ENCODE measurements around the gene BCKDK.

Gene BCKDK

DNA sequence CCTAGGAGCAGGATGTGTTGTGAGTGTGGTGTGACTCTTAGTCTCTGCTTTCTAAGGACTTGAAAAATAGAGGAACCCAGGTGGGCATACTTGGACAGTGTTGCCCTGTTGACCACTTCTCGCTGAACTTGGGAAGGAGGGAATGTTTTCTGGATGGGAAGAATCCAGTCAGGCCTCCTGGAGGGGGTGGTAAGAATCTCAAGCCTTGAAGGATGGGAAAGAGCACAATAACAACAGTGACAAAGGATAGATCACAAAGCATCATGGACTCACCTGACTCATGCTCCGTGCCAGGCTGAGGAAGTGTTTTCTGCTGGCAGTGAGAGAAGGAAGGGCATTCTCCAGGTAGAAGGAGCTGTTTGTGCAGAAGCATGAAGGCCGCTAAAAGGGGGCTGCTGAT lies 17.7 kb downstream of the BCKDK start:
- Histone ChIP-seq H3K9me3 (no peaks in the 10 kb centered on the region), H3K27me3 (no peaks in the 10 kb centered on the region), H3K36me3 (peaks cover 85% of the 10 kb centered on the region), H3K4me1 (peaks cover 37% of the 10 kb centered on the region), H4K20me1 (no peaks in the 10 kb centered on the region), H3K4me3 (no peak overlapping the region), H3K27ac (peak overlapping the region; percentile 10; the same call in 1 of the 2 replicates), H3K4me2 (no peak overlapping the region), H3K9ac (peak overlapping the region; percentile 13; the same call in 1 of the 2 replicates)
- no peak for TF ChIP-seq Cebpa-rat (IDR thresholded peaks at IDR 0.05)

- H3K4me2 ChIP-seq = peak overlapping the region; percentile 64
- H3K4me1 ChIP-seq = peaks cover 37% of the 10 kb centered on the region
- H3K4me3 ChIP-seq = no peak overlapping the region
- TF ChIP-seq Cebpa-rat (IDR thresholded peaks at IDR 0.05) = no peak
- H3K9ac ChIP-seq = peak overlapping the region; percentile 71
- H3K9me3 ChIP-seq = no peaks in the 10 kb centered on the region
- H3K27ac ChIP-seq = peak overlapping the region; percentile 94
- H3K36me3 ChIP-seq = peaks cover 85% of the 10 kb centered on the region
- no peaks in the 10 kb centered on the region for H3K27me3 ChIP-seq
- no peaks in the 10 kb centered on the region for H4K20me1 ChIP-seq
Observed at GRCh38 chr16:31127182-31127581, 19.0 kb downstream of the BCKDK start.

- no peaks in the 10 kb centered on the region for H3K27me3 ChIP-seq
- H3K36me3 ChIP-seq = peaks cover 80% of the 10 kb centered on the region
- H3K4me2 ChIP-seq = peak overlapping the region; percentile 64
- H4K20me1 ChIP-seq = no peaks in the 10 kb centered on the region
- TF ChIP-seq Cebpa-rat (IDR thresholded peaks at IDR 0.05) = no peak
- peak overlapping the region; percentile 71 for H3K9ac ChIP-seq
- H3K27ac ChIP-seq = peak overlapping the region; percentile 94
- H3K9me3 ChIP-seq = no peaks in the 10 kb centered on the region
- H3K4me1 ChIP-seq = peaks cover 45% of the 10 kb centered on the region
- H3K4me3 ChIP-seq = no peak overlapping the region
Observed at GRCh38 chr16:31128711-31129567, 20.8 kb downstream of the BCKDK start.

- peak overlapping the region; percentile 64 for H3K4me2 ChIP-seq
- H3K27me3 ChIP-seq = no peaks in the 10 kb centered on the region
- H3K4me3 ChIP-seq = no peak overlapping the region
- peaks cover 72% of the 10 kb centered on the region for H3K36me3 ChIP-seq
- H3K9me3 ChIP-seq = no peaks in the 10 kb centered on the region
- peaks cover 53% of the 10 kb centered on the region for H3K4me1 ChIP-seq
- H3K27ac ChIP-seq = peak overlapping the region; percentile 94
- H3K9ac ChIP-seq = peak overlapping the region; percentile 71
- no peaks in the 10 kb centered on the region for H4K20me1 ChIP-seq
- TF ChIP-seq Cebpa-rat (IDR thresholded peaks at IDR 0.05) = no peak
Observed at GRCh38 chr16:31129568-31130335, 21.6 kb downstream of the BCKDK start.

GRCh38 chr16:31130336-31130891 lies 22.2 kb downstream of the BCKDK start:
- no peak for TF ChIP-seq Cebpa-rat (IDR thresholded peaks at IDR 0.05)
- Histone ChIP-seq H4K20me1 (no peaks in the 10 kb centered on the region), H3K27me3 (no peaks in the 10 kb centered on the region), H3K4me2 (0 out of 2 replicates have a peak overlapping the region, but pooled peaks have one; percentile 64), H3K4me1 (peaks cover 60% of the 10 kb centered on the region), H3K27ac (no peak overlapping the region), H3K9ac (no peak overlapping the region; the same call in 1 of the 2 replicates), H3K36me3 (peaks cover 65% of the 10 kb centered on the region), H3K4me3 (no peak overlapping the region), H3K9me3 (no peaks in the 10 kb centered on the region)

GRCh38 chr16:31130899-31131298 lies 22.7 kb downstream of the BCKDK start:
- Histone ChIP-seq H3K4me1 (peaks cover 60% of the 10 kb centered on the region), H3K9me3 (no peaks in the 10 kb centered on the region), H3K9ac (no peak overlapping the region), H3K36me3 (peaks cover 60% of the 10 kb centered on the region), H3K4me3 (no peak overlapping the region), H3K27me3 (no peaks in the 10 kb centered on the region), H3K4me2 (no peak overlapping the region), H4K20me1 (no peaks in the 10 kb centered on the region), H3K27ac (no peak overlapping the region)
- TF ChIP-seq Cebpa-rat (IDR thresholded peaks at IDR 0.05) = no peak

DNA sequence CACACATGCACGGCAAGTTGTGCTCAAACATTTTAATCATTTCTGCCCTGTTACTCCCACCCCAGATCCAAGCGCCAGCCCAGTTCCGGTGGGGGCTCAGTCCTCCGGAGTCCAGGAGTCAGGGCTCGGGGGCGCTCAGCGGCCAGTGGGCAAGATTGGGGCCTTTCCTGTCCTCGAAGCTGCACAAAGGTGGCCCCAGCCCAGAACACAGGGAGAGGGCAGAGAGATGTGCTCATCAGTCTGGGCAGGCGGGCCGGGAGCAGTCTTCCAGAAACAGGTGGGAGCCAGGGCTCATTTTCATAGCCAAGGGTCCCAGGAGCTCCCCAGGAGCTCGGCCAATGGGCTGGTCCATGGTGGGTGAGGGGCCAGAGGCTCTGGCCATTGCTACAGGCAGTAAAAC lies 23.2 kb downstream of the BCKDK start:
- Histone ChIP-seq H3K27me3 (no peaks in the 10 kb centered on the region), H3K27ac (no peak overlapping the region), H3K36me3 (peaks cover 55% of the 10 kb centered on the region), H3K4me3 (no peak overlapping the region), H3K9ac (no peak overlapping the region), H3K4me2 (no peak overlapping the region), H3K9me3 (no peaks in the 10 kb centered on the region), H3K4me1 (peaks cover 60% of the 10 kb centered on the region), H4K20me1 (no peaks in the 10 kb centered on the region)
- TF ChIP-seq Cebpa-rat (IDR thresholded peaks at IDR 0.05) = no peak

- no peaks in the 10 kb centered on the region for H4K20me1 ChIP-seq
- TF ChIP-seq Cebpa-rat (IDR thresholded peaks at IDR 0.05) = no peak
- H3K9ac ChIP-seq = no peak overlapping the region
- H3K4me3 ChIP-seq = no peak overlapping the region
- H3K4me2 ChIP-seq = no peak overlapping the region
- no peak overlapping the region for H3K27ac ChIP-seq
- no peaks in the 10 kb centered on the region for H3K9me3 ChIP-seq
- H3K27me3 ChIP-seq = no peaks in the 10 kb centered on the region
- H3K36me3 ChIP-seq = peaks cover 53% of the 10 kb centered on the region
- peaks cover 59% of the 10 kb centered on the region for H3K4me1 ChIP-seq
Observed at GRCh38 chr16:31131841-31132271, 23.7 kb downstream of the BCKDK start.

GRCh38 chr16:31132303-31132979 lies 24.3 kb downstream of the BCKDK start:
- H3K4me1 ChIP-seq = peaks cover 53% of the 10 kb centered on the region
- no peak overlapping the region for H3K27ac ChIP-seq
- H4K20me1 ChIP-seq = no peaks in the 10 kb centered on the region
- TF ChIP-seq Cebpa-rat (IDR thresholded peaks at IDR 0.05) = no peak
- no peaks in the 10 kb centered on the region for H3K9me3 ChIP-seq
- no peak overlapping the region for H3K4me2 ChIP-seq
- no peak overlapping the region for H3K4me3 ChIP-seq
- H3K36me3 ChIP-seq = peaks cover 47% of the 10 kb centered on the region
- H3K27me3 ChIP-seq = no peaks in the 10 kb centered on the region
- no peak overlapping the region for H3K9ac ChIP-seq

Data from BLaER1 (cell line).